ENCODE measurements around the gene YRDC. TPM values are rescaled to one million over a fixed set of nuclear protein-coding genes. Genes with fewer than 3 reads are reported as not detected.

Gene YRDC
- 31.4 and 61.1 TPM in 2 replicates for total RNA-seq

DNA sequence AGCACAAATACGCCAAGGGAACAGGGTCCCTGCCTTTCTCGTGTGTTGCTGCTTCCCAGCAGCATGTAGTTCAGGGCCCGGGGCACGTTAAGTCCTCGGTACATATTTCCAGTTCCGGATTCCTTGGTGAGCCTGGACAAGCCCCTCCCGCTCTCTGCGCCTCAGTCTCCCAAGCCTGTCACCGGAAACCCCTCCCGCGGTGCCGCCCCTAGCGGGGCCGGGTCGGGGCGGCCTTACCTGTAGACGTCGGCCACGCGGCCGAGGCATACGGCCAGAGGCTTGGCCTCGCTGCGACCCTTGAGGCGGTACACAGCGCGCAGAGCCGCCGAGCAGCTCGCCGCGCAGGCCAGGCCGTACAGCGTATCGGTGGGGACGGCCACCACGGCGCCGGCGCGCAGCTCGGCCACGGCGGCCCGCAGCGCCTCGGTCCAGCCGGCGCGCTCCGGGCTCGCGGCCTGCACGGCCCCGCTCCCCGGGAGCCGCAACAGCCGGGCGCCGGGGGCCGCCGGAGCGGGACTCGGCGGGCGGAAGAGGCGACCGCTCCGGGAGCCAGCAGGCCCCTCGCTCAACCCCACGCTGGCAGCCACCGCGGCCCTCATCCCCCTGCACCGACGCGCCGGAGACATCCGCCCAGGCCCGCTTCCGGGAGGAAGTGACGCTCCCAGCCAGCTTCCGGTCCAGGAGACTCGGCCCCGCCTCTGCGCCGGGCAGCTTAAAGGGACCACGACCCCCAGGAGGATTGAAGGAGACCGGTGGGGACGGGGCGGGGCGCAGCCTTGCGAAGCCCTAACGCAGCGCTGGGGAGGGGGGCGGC is at the start of gene YRDC, which contains the start of gene C1orf122:
TSS of gene YRDC (minus strand) at position 654 of the 814 bp plus-strand sequence. CDS start at position 626, 28 bp downstream.
TSS of gene C1orf122 (plus strand) at position 236 of the 814 bp plus-strand sequence. CDS start 615 bp downstream, outside the sequence.
- peak; percentile 36 for DNase-seq (ENCODE audit: low read depth)
- H3K4me3 ChIP-seq (ENCODE audit: low read depth, low read length) = peak within 1 kb of the TSS; percentile 94
- TF ChIP-seq, protein P1, sequence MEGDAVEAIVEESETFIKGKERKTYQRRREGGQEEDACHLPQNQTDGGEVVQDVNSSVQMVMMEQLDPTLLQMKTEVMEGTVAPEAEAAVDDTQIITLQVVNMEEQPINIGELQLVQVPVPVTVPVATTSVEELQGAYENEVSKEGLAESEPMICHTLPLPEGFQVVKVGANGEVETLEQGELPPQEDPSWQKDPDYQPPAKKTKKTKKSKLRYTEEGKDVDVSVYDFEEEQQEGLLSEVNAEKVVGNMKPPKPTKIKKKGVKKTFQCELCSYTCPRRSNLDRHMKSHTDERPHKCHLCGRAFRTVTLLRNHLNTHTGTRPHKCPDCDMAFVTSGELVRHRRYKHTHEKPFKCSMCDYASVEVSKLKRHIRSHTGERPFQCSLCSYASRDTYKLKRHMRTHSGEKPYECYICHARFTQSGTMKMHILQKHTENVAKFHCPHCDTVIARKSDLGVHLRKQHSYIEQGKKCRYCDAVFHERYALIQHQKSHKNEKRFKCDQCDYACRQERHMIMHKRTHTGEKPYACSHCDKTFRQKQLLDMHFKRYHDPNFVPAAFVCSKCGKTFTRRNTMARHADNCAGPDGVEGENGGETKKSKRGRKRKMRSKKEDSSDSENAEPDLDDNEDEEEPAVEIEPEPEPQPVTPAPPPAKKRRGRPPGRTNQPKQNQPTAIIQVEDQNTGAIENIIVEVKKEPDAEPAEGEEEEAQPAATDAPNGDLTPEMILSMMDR (conservative IDR thresholded peaks at IDR 0.05; ENCODE audit: low read depth, low read length) = no peak

GRCh38 chr1:37854406-37854805 is 46.4 kb upstream of the YRDC start:
- H3K4me3 ChIP-seq (ENCODE audit: low read depth, low read length) = no peak overlapping the region
- no peak for DNase-seq (ENCODE audit: low read depth)
- TF ChIP-seq, protein P1 (conservative IDR thresholded peaks at IDR 0.05; ENCODE audit: low read depth, low read length) = no peak

- TF ChIP-seq, protein P1 (conservative IDR thresholded peaks at IDR 0.05; ENCODE audit: low read depth, low read length) = no peak
- no peak overlapping the region for H3K4me3 ChIP-seq (ENCODE audit: low read depth, low read length)
- DNase-seq (ENCODE audit: low read depth) = no peak
Observed at GRCh38 chr1:37853157-37853556, 45.1 kb upstream of the YRDC start.

- H3K4me3 ChIP-seq (ENCODE audit: low read depth, low read length) = no peak overlapping the region
- TF ChIP-seq, protein P1 (conservative IDR thresholded peaks at IDR 0.05; ENCODE audit: low read depth, low read length) = no peak
- no peak for DNase-seq (ENCODE audit: low read depth)
Observed at GRCh38 chr1:37851782-37852210, 43.8 kb upstream of the YRDC start.

GRCh38 chr1:37851262-37851661 is 43.3 kb upstream of the YRDC start:
- no peak for DNase-seq (ENCODE audit: low read depth)
- TF ChIP-seq, protein P1 (conservative IDR thresholded peaks at IDR 0.05; ENCODE audit: low read depth, low read length) = no peak
- H3K4me3 ChIP-seq (ENCODE audit: low read depth, low read length) = no peak overlapping the region

DNA sequence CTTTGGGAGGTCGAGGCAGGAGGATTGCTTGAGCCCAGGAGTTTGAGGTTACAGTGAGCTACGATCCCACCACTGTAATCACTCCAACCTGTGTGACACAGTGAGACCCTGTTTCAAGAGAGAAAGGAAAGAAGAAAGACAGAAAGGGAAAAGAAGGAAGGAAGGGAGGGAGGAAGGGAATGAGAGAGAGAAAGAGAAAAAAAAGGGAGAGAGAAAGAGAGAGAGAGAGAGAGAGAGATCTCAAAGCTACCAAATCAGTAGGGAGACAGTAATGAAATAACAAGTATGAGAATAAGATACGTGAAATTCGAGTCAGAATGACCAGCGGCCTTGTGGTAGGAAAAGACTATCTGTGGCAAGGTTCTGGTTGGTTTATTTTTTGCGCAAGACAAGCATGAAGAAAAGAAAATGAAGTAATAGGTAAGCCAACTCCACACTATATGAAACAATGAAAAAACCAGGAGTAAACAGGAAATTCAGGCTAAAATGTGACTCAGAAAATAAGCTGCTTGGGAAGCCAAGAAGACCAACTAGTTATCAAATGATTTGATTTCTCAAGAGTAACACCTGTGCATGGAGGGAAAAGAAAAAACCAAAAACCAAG is 42.4 kb upstream of the YRDC start:
- no peak overlapping the region for H3K4me3 ChIP-seq (ENCODE audit: low read depth, low read length)
- TF ChIP-seq, protein P1 (conservative IDR thresholded peaks at IDR 0.05; ENCODE audit: low read depth, low read length) = no peak
- DNase-seq (ENCODE audit: low read depth) = no peak

All from epithelial cell of proximal tubule (primary cell).